GM12873 (cell line): Measurements from ENCODE around the gene POU2F1.

ENCODE experiments used
- CTCF ChIP-seq: IDR thresholded peaks from 2 replicates; pipeline ENCODE4 v1.5.1; 2012; ENCODE audit warnings: low read depth, mild to moderate bottlenecking, moderate library complexity, low read length, control low read depth; ENCODE audit not compliant: insufficient read depth; ENCODE audit errors: missing control alignments

Gene POU2F1

DNA sequence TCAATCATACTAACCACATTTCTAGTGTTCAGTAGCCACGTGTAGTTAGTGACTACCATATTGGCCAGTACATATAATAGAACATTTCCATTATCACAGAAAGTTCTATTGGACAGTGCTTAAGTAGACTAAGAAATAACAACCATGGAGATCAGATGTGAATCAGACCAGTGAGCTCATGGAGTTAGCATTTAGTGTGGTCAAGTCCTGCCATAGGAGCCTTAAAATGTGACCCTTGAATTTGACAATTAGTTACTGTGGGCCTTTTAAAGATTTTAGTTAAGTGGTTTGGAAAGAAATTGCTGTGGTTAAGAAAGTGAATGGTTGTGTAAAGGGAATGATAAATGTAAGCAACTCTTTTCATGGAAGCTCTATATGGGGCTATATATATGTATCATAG, 123.4 kb downstream of the POU2F1 start:
- TF ChIP-seq CTCF = no peak

- TF ChIP-seq CTCF = no peak
These were observed 124.1 kb downstream of the POU2F1 start for GRCh38 chr1:167344615-167345385.

DNA sequence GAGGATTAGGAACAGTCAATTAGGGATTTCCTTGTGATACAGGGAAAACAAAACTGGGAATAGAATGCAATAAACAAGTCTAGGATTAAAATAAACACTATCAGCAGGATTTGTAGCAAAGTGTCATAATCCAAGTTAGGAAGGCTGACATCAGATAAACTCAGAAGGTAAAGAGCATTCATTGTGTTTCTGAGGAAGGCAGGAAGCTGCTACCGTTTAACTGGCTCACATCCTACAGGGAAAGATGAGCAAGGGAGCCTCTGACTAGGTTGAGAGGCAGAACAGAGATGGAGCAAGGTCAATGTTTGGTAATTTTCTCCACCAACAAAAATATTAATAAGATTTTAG, 124.7 kb downstream of the POU2F1 start:
- no peak for TF ChIP-seq CTCF

GRCh38 chr1:167357305-167357704, 136.6 kb downstream of the POU2F1 start:
- no peak for TF ChIP-seq CTCF

DNA sequence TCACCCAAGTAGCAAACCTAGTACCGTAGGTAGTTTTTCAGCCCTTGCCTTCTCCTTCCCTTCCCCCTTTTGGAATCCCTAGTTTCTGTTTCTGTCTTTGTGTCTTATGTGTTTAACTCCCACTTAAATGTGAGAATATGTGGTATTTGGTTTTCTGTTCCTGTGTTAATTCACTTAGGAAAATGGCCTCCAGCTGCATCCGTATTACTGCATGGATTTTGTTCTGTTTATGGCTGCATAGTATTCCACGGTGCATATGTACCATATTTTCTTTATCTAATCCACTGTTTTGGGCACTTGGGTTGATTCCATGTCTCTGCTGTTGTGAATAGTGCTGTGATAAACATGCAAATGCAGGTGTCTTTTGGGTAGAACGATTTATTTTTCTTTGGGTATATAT, 138.6 kb downstream of the POU2F1 start:
- no peak for TF ChIP-seq CTCF

DNA sequence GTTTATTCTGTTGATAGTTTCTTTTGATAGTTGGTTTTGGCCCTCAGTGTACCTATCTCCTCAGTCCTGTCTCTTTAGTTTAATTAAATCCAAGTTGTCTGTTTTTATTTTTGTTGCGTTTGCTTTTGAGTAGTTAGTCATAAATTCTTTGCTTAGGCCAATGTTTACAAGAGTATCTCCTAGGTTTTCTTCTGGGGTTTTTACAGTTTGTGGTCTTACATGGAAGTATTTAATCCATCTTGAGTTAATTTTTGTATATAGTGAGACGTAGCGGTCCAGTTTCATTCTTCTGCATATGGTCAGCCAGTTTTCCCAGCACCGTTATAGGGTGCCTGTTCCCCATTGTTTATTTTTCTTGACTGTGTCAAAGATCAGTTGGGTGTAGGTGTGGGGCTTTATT, 139.4 kb downstream of the POU2F1 start:
- TF ChIP-seq CTCF = no peak

DNA sequence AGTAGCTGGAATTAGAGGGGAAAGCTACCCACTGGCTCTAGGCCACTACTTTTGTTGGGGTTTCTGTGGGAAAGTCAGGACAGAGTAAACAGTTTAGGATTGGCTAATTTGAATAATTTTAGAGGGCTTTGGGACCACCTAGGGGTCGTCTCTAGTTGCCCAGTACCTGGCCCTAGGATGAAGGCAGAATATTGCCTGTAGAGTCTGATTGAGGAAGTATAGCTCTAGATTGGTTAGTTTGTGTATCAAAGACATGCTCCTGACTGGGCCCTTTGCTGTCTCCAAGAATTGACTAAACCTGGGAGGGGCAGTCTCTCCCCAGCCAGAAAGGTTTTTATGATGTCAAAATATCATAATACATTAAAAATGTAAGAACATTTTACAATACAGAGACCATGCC, 142.0 kb downstream of the POU2F1 start:
- no peak for TF ChIP-seq CTCF
